Hepatocyte (in vitro differentiated cells): ENCODE data around the gene SLC39A12.

Source experiments
- CTCF ChIP-seq: fragments of 200-600 bp; sonication (generic); IDR thresholded peaks from 2 replicates; pipeline ENCODE4 v1.5.1; 2016; ENCODE audit warnings: antibody characterized with exemption, mild to moderate bottlenecking; ENCODE audit not compliant: poor library complexity
- EZH2 ChIP-seq: fragments of 200-600 bp; sonication (generic); IDR thresholded peaks from 2 replicates; pipeline ENCODE4 v1.6.1; 2016; ENCODE audit warnings: antibody characterized with exemption, mild to moderate bottlenecking, borderline replicate concordance
- EZH2phosphoT487 ChIP-seq: fragments of 200-600 bp; sonication (generic); IDR thresholded peaks from one replicate; pipeline ENCODE4 v1.6.1; 2018; ENCODE audit warnings: antibody characterized with exemption, mild to moderate bottlenecking, low read depth, moderate library complexity; ENCODE audit not compliant: unreplicated experiment, severe bottlenecking

GRCh38 chr10:17918187-17918903 is 33.4 kb upstream of the SLC39A12 start:
- TF ChIP-seq CTCF (no peak), EZH2phosphoT487 (no peak), EZH2 (no peak)
